ENCODE data around the gene SMARCAL1.

DNA sequence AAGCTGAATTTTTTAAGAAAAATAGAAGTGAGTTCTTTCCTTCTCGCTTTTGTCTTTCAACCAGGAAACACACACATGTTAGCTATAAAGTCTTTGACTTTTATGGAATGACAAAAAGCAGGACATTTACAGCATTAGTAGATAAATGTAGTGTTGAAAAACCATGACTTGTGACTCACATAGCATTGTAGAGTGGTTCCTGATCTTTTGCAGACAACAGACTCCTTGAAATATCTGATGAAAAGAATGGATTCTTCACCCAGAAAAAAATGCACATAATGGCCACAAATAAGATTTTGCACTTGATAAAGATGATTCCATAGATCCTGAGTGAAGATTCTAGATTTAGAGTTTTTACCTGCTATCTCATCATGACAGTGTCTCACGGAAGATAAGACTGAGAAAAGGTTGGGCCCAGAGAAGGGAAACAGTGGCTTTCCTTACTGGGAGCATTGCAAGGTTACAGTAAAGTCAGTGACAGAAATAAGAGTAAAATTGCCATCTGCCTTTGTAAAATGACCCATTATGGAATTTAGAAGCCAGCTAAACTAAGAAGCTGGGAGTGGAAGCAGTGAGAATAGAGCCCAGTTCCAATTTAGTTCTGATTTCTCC lies 14.0 kb downstream of the SMARCAL1 start:
- TF ChIP-seq, protein P1, sequence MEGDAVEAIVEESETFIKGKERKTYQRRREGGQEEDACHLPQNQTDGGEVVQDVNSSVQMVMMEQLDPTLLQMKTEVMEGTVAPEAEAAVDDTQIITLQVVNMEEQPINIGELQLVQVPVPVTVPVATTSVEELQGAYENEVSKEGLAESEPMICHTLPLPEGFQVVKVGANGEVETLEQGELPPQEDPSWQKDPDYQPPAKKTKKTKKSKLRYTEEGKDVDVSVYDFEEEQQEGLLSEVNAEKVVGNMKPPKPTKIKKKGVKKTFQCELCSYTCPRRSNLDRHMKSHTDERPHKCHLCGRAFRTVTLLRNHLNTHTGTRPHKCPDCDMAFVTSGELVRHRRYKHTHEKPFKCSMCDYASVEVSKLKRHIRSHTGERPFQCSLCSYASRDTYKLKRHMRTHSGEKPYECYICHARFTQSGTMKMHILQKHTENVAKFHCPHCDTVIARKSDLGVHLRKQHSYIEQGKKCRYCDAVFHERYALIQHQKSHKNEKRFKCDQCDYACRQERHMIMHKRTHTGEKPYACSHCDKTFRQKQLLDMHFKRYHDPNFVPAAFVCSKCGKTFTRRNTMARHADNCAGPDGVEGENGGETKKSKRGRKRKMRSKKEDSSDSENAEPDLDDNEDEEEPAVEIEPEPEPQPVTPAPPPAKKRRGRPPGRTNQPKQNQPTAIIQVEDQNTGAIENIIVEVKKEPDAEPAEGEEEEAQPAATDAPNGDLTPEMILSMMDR (conservative IDR thresholded peaks at IDR 0.05; ENCODE audit: low read depth in 2 of 2) = no peak
- TF ChIP-seq EZH2phosphoT487 (IDR thresholded peaks at IDR 0.05; ENCODE audit: unreplicated experiment) (no peak), POLR2AphosphoS5 (IDR thresholded peaks at IDR 0.05; ENCODE audit: low read depth) (no peak), JUNB (IDR thresholded peaks at IDR 0.05; ENCODE audit: unreplicated experiment) (no peak)
- TF ChIP-seq, protein P2, sequence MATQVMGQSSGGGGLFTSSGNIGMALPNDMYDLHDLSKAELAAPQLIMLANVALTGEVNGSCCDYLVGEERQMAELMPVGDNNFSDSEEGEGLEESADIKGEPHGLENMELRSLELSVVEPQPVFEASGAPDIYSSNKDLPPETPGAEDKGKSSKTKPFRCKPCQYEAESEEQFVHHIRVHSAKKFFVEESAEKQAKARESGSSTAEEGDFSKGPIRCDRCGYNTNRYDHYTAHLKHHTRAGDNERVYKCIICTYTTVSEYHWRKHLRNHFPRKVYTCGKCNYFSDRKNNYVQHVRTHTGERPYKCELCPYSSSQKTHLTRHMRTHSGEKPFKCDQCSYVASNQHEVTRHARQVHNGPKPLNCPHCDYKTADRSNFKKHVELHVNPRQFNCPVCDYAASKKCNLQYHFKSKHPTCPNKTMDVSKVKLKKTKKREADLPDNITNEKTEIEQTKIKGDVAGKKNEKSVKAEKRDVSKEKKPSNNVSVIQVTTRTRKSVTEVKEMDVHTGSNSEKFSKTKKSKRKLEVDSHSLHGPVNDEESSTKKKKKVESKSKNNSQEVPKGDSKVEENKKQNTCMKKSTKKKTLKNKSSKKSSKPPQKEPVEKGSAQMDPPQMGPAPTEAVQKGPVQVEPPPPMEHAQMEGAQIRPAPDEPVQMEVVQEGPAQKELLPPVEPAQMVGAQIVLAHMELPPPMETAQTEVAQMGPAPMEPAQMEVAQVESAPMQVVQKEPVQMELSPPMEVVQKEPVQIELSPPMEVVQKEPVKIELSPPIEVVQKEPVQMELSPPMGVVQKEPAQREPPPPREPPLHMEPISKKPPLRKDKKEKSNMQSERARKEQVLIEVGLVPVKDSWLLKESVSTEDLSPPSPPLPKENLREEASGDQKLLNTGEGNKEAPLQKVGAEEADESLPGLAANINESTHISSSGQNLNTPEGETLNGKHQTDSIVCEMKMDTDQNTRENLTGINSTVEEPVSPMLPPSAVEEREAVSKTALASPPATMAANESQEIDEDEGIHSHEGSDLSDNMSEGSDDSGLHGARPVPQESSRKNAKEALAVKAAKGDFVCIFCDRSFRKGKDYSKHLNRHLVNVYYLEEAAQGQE (IDR thresholded peaks at IDR 0.05; ENCODE audit: unreplicated experiment) = no peak
- TF ChIP-seq, protein P3, sequence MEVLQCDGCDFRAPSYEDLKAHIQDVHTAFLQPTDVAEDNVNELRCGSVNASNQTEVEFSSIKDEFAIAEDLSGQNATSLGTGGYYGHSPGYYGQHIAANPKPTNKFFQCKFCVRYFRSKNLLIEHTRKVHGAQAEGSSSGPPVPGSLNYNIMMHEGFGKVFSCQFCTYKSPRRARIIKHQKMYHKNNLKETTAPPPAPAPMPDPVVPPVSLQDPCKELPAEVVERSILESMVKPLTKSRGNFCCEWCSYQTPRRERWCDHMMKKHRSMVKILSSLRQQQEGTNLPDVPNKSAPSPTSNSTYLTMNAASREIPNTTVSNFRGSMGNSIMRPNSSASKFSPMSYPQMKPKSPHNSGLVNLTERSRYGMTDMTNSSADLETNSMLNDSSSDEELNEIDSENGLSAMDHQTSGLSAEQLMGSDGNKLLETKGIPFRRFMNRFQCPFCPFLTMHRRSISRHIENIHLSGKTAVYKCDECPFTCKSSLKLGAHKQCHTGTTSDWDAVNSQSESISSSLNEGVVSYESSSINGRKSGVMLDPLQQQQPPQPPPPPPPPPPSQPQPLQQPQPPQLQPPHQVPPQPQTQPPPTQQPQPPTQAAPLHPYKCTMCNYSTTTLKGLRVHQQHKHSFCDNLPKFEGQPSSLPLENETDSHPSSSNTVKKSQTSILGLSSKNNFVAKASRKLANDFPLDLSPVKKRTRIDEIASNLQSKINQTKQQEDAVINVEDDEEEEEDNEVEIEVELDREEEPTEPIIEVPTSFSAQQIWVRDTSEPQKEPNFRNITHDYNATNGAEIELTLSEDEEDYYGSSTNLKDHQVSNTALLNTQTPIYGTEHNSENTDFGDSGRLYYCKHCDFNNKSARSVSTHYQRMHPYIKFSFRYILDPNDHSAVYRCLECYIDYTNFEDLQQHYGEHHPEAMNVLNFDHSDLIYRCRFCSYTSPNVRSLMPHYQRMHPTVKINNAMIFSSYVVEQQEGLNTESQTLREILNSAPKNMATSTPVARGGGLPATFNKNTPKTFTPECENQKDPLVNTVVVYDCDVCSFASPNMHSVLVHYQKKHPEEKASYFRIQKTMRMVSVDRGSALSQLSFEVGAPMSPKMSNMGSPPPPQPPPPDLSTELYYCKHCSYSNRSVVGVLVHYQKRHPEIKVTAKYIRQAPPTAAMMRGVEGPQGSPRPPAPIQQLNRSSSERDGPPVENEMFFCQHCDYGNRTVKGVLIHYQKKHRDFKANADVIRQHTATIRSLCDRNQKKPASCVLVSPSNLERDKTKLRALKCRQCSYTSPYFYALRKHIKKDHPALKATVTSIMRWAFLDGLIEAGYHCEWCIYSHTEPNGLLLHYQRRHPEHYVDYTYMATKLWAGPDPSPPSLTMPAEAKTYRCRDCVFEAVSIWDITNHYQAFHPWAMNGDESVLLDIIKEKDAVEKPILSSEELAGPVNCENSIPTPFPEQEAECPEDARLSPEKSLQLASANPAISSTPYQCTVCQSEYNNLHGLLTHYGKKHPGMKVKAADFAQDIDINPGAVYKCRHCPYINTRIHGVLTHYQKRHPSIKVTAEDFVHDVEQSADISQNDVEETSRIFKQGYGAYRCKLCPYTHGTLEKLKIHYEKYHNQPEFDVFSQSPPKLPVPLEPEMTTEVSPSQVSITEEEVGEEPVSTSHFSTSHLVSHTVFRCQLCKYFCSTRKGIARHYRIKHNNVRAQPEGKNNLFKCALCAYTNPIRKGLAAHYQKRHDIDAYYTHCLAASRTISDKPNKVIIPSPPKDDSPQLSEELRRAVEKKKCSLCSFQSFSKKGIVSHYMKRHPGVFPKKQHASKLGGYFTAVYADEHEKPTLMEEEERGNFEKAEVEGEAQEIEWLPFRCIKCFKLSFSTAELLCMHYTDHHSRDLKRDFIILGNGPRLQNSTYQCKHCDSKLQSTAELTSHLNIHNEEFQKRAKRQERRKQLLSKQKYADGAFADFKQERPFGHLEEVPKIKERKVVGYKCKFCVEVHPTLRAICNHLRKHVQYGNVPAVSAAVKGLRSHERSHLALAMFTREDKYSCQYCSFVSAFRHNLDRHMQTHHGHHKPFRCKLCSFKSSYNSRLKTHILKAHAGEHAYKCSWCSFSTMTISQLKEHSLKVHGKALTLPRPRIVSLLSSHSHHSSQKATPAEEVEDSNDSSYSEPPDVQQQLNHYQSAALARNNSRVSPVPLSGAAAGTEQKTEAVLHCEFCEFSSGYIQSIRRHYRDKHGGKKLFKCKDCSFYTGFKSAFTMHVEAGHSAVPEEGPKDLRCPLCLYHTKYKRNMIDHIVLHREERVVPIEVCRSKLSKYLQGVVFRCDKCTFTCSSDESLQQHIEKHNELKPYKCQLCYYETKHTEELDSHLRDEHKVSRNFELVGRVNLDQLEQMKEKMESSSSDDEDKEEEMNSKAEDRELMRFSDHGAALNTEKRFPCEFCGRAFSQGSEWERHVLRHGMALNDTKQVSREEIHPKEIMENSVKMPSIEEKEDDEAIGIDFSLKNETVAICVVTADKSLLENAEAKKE (CRISPR knock-in tag; IDR thresholded peaks at IDR 0.05) = no peak

Measured in GM23338 (cell line).